Chondrocyte (in vitro differentiated cells): ENCODE data around the gene RNF167. TPM values are rescaled to one million over a fixed set of nuclear protein-coding genes. Genes with fewer than 3 reads are reported as not detected.

Experiments
- DNase-seq: peaks from one replicate; pipeline ENCODE4 v3.0.0; 2021; ENCODE audit warnings: mixed read lengths, low spot score
- H3K27ac Mint-ChIP-seq: one replicate; pipeline ENCODE4 v1.8.0; 2021; ENCODE audit warnings: mild to moderate bottlenecking, moderate library complexity, mixed read lengths; ENCODE audit not compliant: unreplicated experiment
- H3K27me3 Mint-ChIP-seq: 2 replicates; pipeline ENCODE4 v1.8.0; 2021; ENCODE audit warnings: low read depth, mixed read lengths
- H3K36me3 Mint-ChIP-seq: 2 replicates; pipeline ENCODE4 v1.8.0; 2021; ENCODE audit warnings: low read depth, mixed read lengths
- H3K4me1 Mint-ChIP-seq: 2 replicates; pipeline ENCODE4 v1.8.0; 2021; ENCODE audit warnings: low read depth, mild to moderate bottlenecking, mixed read lengths
- H3K4me3 Mint-ChIP-seq: one replicate; pipeline ENCODE4 v1.8.0; 2021; ENCODE audit warnings: mild to moderate bottlenecking, moderate library complexity, mixed read lengths; ENCODE audit not compliant: unreplicated experiment
- H3K9me3 Mint-ChIP-seq: 2 replicates; pipeline ENCODE4 v1.8.0; 2021; ENCODE audit warnings: low read depth, mixed read lengths
- CTCF ChIP-seq: fragments of 200-600 bp; sonication (generic); IDR thresholded peaks from 2 replicates; pipeline ENCODE4 v1.5.0; 2021; ENCODE audit warnings: antibody characterized with exemption, mild to moderate bottlenecking, moderate library complexity
- long read RNA-seq: library from polyadenylated mRNA; stranded (forward); transcript quantifications from one replicate; pipeline ENCODE4 v2.0.0, GENCODE V29; 2021
- total RNA-seq: library from RNA; stranded (reverse); gene quantifications from 3 replicates; pipeline ENCODE4 v1.2.1, GENCODE V29; 2021

Gene RNF167
- 69.7 to 95.8 TPM (median 74.5 TPM) in 3 replicates for total RNA-seq
- long read RNA-seq, transcript RNF167-211 (9 exons, 1,757 nt) = major isoform, 12 of 23 reads
- long read RNA-seq, partial matches to known transcripts = 1 of 23 reads
- long read RNA-seq, other reads (novel, unspliced or antisense) = 8 of 23 reads

- Mint-ChIP-seq H3K36me3 (peaks cover 6% of the 10 kb centered on the region), H3K27ac (peak within 1 kb of the TSS; percentile 98), H3K4me1 (peaks cover 52% of the 10 kb centered on the region), H3K9me3 (no peaks in the 10 kb centered on the region), H3K4me3 (peak within 1 kb of the TSS; percentile 88), H3K27me3 (no peaks in the 10 kb centered on the region)
- TF ChIP-seq CTCF = peak; percentile 6
- DNase-seq = peak; percentile 98
These were observed at the start of gene RNF167, which contains the start of gene SLC25A11 for GRCh38 chr17:4939796-4940554. RNF167 (plus strand) TSS chr17:4940268; CDS start chr17:4940910, 642 bp downstream. SLC25A11 (minus strand) TSS chr17:4940046; CDS start chr17:4939910, 136 bp downstream.

GRCh38 chr17:4891411-4892410 is 48.4 kb upstream of the RNF167 start:
- no peak overlapping the region for H3K4me3 Mint-ChIP-seq
- TF ChIP-seq CTCF = no peak
- no peaks in the 10 kb centered on the region for H3K27me3 Mint-ChIP-seq
- peaks cover 28% of the 10 kb centered on the region for H3K36me3 Mint-ChIP-seq
- H3K4me1 Mint-ChIP-seq = no peaks in the 10 kb centered on the region
- DNase-seq = no peak
- H3K27ac Mint-ChIP-seq = no peak overlapping the region
- no peaks in the 10 kb centered on the region for H3K9me3 Mint-ChIP-seq

- Mint-ChIP-seq H3K27ac (no peak overlapping the region), H3K4me3 (no peak overlapping the region), H3K27me3 (no peaks in the 10 kb centered on the region), H3K36me3 (peaks cover 27% of the 10 kb centered on the region), H3K4me1 (no peaks in the 10 kb centered on the region), H3K9me3 (no peaks in the 10 kb centered on the region)
- no peak for TF ChIP-seq CTCF
- no peak for DNase-seq
These were observed 47.4 kb upstream of the RNF167 start for GRCh38 chr17:4892499-4893221.

- no peak for DNase-seq
- Mint-ChIP-seq H3K4me3 (no peak overlapping the region), H3K36me3 (peaks cover 27% of the 10 kb centered on the region), H3K4me1 (no peaks in the 10 kb centered on the region), H3K9me3 (no peaks in the 10 kb centered on the region), H3K27me3 (no peaks in the 10 kb centered on the region), H3K27ac (no peak overlapping the region)
- no peak for TF ChIP-seq CTCF
These were observed 46.8 kb upstream of the RNF167 start for GRCh38 chr17:4893272-4893671.
